KOPT-K1 (cell line): ENCODE results near the gene PDZRN4.

Experiments
- H3K27ac ChIP-seq: fragments of 200-600 bp; sonication (generic); 2 replicates; pipeline ENCODE4 v1.5.1; 2016; ENCODE audit warnings: antibody characterized with exemption, mild to moderate bottlenecking, low read depth, low read length; ENCODE audit not compliant: poor library complexity, severe bottlenecking
- H3K36me3 ChIP-seq: fragments of 200-600 bp; sonication (generic); 2 replicates; pipeline ENCODE4 v1.5.1; 2017; ENCODE audit warnings: antibody characterized with exemption, mild to moderate bottlenecking, low read length, moderate library complexity; ENCODE audit not compliant: insufficient read depth
- H3K9me3 ChIP-seq: fragments of 200-600 bp; sonication (generic); 2 replicates; pipeline ENCODE4 v1.5.1; 2017; ENCODE audit warnings: antibody characterized with exemption, low read length, mild to moderate bottlenecking; ENCODE audit not compliant: insufficient read depth, poor library complexity, severe bottlenecking

PDZRN4 gene

GRCh38 chr12:41193311-41193710 is 5.2 kb downstream of the PDZRN4 start:
- H3K9me3 ChIP-seq = no peaks in the 10 kb centered on the region
- H3K36me3 ChIP-seq = no peaks in the 10 kb centered on the region
- no peak overlapping the region for H3K27ac ChIP-seq

GRCh38 chr12:41202051-41202450 is 13.9 kb downstream of the PDZRN4 start:
- Histone ChIP-seq H3K36me3 (no peaks in the 10 kb centered on the region), H3K9me3 (no peaks in the 10 kb centered on the region), H3K27ac (no peak overlapping the region)

- Histone ChIP-seq H3K36me3 (no peaks in the 10 kb centered on the region), H3K27ac (no peak overlapping the region), H3K9me3 (no peaks in the 10 kb centered on the region)
Observed at GRCh38 chr12:41205070-41205709, 17.1 kb downstream of the PDZRN4 start.

GRCh38 chr12:41206298-41206697 is 18.2 kb downstream of the PDZRN4 start:
- Histone ChIP-seq H3K36me3 (no peaks in the 10 kb centered on the region), H3K9me3 (no peaks in the 10 kb centered on the region), H3K27ac (no peak overlapping the region)

- Histone ChIP-seq H3K9me3 (no peaks in the 10 kb centered on the region), H3K36me3 (no peaks in the 10 kb centered on the region), H3K27ac (no peak overlapping the region)
Observed at GRCh38 chr12:41211448-41211847, 23.3 kb downstream of the PDZRN4 start.

GRCh38 chr12:41212625-41213024 is 24.5 kb downstream of the PDZRN4 start:
- H3K27ac ChIP-seq = no peak overlapping the region
- H3K9me3 ChIP-seq = no peaks in the 10 kb centered on the region
- no peaks in the 10 kb centered on the region for H3K36me3 ChIP-seq

GRCh38 chr12:41213107-41213506 is 25.0 kb downstream of the PDZRN4 start:
- Histone ChIP-seq H3K36me3 (no peaks in the 10 kb centered on the region), H3K27ac (no peak overlapping the region), H3K9me3 (no peaks in the 10 kb centered on the region)

GRCh38 chr12:41213648-41214047 is 25.5 kb downstream of the PDZRN4 start:
- Histone ChIP-seq H3K27ac (no peak overlapping the region), H3K9me3 (no peaks in the 10 kb centered on the region), H3K36me3 (no peaks in the 10 kb centered on the region)

- H3K36me3 ChIP-seq = no peaks in the 10 kb centered on the region
- no peaks in the 10 kb centered on the region for H3K9me3 ChIP-seq
- H3K27ac ChIP-seq = no peak overlapping the region
Observed at GRCh38 chr12:41217727-41218126, 29.6 kb downstream of the PDZRN4 start.

GRCh38 chr12:41220931-41221330 is 32.8 kb downstream of the PDZRN4 start:
- Histone ChIP-seq H3K9me3 (no peaks in the 10 kb centered on the region), H3K27ac (no peak overlapping the region), H3K36me3 (no peaks in the 10 kb centered on the region)

- no peaks in the 10 kb centered on the region for H3K9me3 ChIP-seq
- H3K36me3 ChIP-seq = no peaks in the 10 kb centered on the region
- no peak overlapping the region for H3K27ac ChIP-seq
Observed at GRCh38 chr12:41221491-41221890, 33.4 kb downstream of the PDZRN4 start.

GRCh38 chr12:41223600-41223999 is 35.5 kb downstream of the PDZRN4 start:
- Histone ChIP-seq H3K27ac (no peak overlapping the region), H3K36me3 (no peaks in the 10 kb centered on the region), H3K9me3 (no peaks in the 10 kb centered on the region)

- no peaks in the 10 kb centered on the region for H3K36me3 ChIP-seq
- H3K9me3 ChIP-seq = no peaks in the 10 kb centered on the region
- H3K27ac ChIP-seq = no peak overlapping the region
Observed at GRCh38 chr12:41224066-41224465, 35.9 kb downstream of the PDZRN4 start.

- Histone ChIP-seq H3K36me3 (no peaks in the 10 kb centered on the region), H3K9me3 (no peaks in the 10 kb centered on the region), H3K27ac (no peak overlapping the region)
Observed at GRCh38 chr12:41225179-41225578, 37.1 kb downstream of the PDZRN4 start.

GRCh38 chr12:41228066-41228820 is 40.1 kb downstream of the PDZRN4 start:
- H3K36me3 ChIP-seq = no peaks in the 10 kb centered on the region
- no peak overlapping the region for H3K27ac ChIP-seq
- H3K9me3 ChIP-seq = no peaks in the 10 kb centered on the region

- Histone ChIP-seq H3K36me3 (no peaks in the 10 kb centered on the region), H3K9me3 (no peaks in the 10 kb centered on the region), H3K27ac (no peak overlapping the region)
Observed at GRCh38 chr12:41230756-41231155, 42.6 kb downstream of the PDZRN4 start.
